ENCODE measurements around the gene HDGFL2.
A peak's percentile ranks its signal among the peaks of the same experiment; 100 is the strongest.

Gene HDGFL2

DNA sequence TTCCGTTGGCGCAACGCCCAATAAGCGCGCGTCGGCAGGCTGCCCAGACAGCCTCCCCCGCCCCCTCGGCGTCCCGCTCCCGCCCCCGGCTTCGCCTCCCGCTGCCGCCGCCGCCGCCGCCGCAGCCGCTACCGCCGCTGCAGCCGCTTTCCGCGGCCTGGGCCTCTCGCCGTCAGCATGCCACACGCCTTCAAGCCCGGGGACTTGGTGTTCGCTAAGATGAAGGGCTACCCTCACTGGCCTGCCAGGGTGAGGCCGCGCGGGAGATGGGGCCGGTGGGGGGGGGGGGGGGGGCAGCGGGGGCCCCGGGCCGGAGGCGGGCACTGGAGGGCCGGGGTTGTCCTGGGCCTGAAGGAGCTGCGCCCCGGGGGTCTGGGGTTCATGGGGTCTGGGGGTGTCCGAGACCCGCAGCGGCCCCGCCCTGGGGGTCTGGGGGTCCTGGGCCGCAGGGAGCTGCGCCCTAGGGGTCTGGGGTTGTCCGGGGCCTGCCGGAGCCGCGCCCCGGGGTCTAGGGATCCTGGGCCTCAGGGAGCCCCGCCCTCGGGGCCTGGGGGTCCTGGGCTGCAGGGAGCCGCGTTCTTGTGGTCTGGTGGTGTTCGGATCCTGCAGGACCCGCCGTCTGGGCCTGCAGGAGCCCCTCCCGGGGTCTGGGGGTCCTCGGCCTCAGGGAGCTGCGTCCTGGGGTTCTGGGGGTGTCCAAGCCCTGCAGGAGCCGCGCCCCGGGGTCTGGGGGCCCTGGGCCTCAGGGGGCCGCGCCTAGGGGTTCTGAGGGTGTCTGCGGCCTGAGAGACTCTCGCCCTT is at the start of gene HDGFL2:
HDGFL2 (plus strand) TSS at position 124 of the 801 bp plus-strand sequence; CDS start at position 178, 54 bp downstream.
- DNase-seq: no peak

DNA sequence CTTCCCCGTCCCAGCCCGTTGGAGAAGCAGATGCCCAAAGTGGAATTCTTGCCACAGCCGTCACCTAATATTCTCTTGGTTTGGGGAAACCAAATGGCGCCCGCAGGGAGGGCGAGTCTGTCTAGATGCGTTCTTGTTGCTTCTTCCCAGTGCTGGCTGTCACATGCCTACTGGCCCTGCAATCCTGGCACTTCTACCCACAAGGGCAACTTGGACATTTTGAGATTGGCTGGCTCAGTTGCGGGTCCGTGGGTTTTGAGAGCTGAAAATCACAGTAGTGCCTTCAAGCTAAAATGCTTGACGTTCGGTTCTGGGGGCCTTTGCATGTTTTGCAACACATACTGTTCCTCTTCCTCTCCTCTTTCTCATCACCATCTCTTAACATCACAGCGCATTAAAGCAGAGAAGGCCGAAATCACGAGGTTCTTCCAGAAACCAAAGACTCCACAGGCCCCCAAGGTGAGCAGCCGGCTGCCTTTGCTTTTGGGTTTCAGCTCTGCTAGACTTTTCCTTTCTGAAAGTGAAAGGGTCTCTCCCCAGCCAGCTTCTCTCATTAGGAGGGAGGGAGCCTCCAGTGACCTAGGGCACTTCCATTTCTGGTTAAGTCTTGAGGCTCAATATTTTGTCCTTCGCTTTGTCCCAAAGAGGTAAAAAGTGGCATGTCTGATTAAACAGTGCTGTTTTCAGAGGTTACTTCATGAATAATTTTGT is 48.5 kb upstream of the HDGFL2 start:
- no peak for DNase-seq

GRCh38 chr19:4425537-4425936 is 46.6 kb upstream of the HDGFL2 start:
- DNase-seq: no peak

GRCh38 chr19:4428326-4428975 is 43.6 kb upstream of the HDGFL2 start:
- DNase-seq: no peak

DNA sequence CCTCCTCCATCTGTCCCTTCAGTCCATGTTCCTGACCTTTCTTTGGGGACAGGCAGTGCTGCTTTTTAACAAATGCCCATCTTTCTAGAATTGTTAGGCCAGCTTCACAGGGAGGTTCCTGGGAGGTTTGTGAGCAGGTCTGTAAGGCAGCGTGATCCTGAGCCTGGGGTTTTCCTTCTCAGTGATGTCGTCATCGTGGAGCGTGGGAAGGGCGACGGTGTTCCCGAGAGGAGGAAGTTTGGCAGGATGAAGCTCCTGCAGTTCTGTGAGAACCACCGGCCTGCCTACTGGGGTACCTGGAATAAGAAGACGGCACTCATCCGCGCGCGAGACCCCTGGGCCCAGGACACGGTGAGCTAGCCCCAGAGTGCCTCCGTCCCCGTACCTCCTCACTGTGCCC is 42.8 kb upstream of the HDGFL2 start:
- DNase-seq: no peak

GRCh38 chr19:4429771-4430171 is 42.3 kb upstream of the HDGFL2 start:
- no peak for DNase-seq

GRCh38 chr19:4430760-4431159 is 41.3 kb upstream of the HDGFL2 start:
- peak in 1 of 2 donors; percentile 41 for DNase-seq

GRCh38 chr19:4431296-4431695 is 40.8 kb upstream of the HDGFL2 start:
- DNase-seq: no peak

DNA sequence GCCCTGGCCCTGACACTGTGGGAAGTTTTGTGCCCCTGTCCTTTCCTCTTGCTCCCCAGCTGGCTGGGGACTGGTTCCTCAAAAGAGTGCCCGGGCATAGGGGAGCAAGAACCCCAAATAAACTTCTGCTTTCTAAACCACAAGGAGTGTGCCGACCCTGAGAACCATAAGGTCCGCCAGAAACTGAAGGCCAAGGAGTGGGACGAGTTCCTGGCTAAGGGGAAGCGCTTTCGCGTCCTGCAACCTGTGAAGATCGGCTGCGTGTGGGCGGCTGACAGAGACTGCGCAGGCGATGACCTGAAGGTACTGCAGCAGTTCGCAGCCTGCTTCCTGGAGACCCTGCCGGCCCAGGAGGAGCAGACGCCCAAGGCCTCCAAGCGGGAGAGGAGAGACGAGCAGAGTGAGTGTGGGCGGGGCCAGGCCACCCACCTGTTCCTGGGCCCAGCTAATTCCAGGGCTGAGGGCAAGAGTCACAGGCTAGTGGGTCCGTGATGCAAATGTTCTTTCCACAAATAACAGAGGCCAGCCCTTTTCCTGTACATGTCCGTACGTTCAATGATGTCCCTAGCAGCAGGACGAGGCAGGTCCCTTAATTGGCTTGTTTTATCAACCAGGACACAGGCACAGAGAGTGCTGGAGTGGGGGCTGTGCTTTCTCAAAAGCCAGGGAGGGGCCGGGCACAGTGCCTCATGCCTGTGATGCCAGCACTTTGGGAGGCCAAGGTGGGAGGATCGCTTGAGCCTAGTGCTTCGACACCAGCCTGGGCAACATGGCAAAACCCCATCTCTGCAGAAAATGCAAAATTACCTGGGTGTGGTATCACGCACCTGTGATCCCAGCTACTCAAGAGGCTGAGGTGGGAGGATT is 40.1 kb upstream of the HDGFL2 start:
- peak in 1 of 2 donors; percentile 9 for DNase-seq

- no peak for DNase-seq
Observed at GRCh38 chr19:4432918-4433506, 39.1 kb upstream of the HDGFL2 start.

DNA sequence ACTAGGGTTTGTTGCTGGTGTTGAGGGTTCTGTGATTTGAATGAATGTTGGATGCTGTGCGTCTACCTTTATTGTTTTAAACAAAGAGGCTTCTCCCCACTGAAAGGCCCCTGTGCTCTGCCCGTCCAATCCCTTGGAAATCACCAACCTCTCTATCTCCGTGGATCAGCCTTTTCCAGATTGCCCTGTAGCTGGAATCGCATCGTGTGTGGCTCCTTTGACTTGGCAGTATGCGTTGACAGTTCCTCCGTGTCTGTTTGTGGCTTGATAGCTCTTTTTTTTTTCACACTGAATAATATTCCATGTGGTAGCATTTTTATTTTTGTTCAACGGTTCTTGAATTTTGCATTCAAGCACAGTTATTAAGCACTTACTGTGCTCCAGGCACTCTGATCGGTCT is 37.7 kb upstream of the HDGFL2 start:
- DNase-seq: no peak

- DNase-seq: no peak
Observed at GRCh38 chr19:4436231-4436630, 35.9 kb upstream of the HDGFL2 start.

DNA sequence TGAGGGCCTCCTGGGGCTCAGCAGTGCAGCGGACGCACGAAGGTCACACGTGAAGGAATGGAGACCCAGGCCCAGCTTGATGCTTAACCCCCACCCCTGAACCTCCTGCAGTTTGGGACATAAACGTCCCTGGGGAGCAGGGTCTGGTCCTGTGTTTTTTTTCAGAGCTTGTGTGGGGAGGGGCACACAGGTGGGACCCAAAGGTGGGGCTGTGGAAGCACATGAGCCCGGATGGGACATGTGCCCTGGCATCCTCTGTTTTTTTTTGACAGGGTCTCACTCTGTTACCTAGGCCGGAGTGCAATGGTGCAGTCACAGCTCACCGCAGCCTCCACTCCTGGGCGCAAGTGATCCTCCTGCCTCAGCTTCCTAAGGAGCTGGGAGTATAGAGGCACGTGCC is 35.0 kb upstream of the HDGFL2 start:
- no peak for DNase-seq

- peak in 1 of 2 donors; percentile 21 for DNase-seq
Observed at GRCh38 chr19:4439243-4439642, 32.9 kb upstream of the HDGFL2 start.

DNA sequence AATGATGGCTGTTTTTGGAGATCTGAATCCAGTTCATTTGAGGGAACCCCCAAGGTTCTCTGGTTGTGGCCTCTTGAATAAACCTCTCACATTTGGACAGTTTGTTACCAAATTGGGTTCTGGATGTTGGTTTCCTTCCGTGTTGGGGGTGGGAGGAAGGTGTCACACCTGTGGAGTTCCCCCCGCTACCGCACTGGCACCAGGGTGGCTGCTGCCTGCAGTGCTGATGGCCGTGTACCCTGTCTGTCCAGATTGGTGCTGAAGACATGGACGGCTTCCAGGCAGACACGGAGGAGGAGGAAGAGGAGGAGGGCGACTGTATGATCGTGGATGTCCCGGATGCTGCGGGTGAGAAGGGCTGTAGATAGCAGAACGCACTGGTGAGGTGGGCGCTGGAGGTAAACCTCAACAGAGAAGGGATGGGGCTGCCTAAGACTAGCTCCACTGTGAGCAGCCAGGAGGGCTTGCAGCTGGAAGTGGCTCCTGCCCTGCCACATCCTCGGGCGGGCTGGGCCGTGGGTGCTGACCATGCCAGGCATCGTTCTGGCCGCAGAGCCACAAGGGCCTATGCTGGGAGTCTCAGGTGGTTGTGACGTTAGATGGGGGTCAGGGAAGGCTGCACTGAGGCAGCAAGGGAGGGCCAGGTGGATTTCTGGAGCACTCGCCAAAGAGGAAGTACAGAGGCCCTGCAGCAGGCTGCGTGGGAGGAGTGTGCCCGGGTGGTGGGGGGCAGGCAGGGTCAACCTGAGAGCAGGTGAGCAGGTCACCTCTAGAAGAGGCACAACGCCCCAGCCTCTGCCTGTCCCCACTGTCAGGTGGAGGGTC is 29.9 kb upstream of the HDGFL2 start:
- DNase-seq: no peak

DNA sequence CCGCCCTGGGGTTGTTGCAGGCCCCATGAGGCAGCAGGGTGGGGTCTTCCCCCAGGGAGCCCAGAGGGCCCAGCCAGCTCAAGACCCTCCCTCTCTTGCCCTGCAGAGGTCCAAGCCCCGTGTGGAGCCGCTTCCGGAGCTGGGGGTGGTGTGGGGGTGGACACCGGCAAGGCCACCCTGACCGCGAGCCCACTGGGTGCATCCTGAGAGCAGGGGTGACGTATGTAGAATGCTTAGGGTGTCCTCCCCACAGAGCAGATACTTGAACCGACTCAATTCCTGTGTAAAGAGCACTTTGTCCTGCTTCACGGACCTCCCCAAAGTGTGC is 29.3 kb upstream of the HDGFL2 start:
- DNase-seq: no peak

DNA sequence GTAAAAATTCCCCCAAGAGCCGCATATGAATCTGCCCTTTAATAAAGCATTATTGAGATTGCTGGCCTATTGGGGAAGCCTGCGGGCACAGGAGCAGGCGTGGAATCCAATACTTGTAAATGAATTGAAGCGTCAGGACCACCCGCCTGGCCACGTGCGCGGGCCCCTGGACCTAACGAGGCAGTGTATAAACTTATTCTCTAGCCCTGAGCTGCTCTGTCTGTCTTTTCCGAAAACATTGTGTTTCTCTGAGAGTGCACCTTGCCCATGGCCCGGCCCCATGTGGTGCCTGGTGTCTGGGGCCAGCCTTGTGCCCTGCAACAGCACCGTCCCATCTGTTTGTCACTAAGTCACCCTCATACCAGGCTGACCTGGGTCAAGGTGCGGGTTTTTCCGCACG is 28.9 kb upstream of the HDGFL2 start:
- DNase-seq: no peak

DNA sequence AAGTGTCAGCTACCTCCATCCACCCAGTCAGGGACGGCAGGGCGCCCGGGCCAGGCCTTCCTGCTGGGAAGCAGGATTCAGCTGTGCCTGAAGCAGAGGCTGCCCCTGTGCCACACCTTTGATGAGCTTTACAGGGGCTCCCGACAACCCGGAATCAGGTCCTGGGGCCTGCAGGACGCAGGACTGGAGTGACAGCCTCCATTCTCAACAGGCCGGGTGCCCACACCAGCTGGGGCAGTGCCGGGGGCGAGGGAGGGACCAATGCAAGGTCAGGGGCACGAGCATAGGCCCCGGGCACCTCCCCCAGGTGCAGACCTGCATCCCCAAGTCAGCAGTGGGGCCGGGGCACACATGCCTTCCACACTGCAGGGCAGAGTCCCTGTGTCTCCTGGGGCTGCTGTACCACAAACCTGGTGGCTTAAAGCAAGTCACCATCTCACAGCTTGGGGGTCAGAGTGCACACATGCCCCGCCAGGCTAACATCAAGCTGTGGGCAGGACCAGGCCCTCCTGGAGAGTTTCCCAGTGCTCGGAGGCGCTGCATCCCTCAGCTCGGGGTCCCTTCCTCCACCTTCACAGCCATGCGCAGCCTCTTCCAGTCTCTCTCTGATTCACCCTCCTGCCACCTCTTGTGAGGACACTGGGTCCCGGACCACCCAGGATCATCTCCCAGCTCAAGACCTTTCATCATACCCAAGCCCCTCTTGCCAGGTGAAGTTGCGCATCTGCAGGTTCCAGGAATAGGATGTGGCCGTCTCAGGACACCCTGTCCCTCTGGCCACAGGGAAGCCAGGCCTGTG is 27.9 kb upstream of the HDGFL2 start:
- DNase-seq: no peak

DNA sequence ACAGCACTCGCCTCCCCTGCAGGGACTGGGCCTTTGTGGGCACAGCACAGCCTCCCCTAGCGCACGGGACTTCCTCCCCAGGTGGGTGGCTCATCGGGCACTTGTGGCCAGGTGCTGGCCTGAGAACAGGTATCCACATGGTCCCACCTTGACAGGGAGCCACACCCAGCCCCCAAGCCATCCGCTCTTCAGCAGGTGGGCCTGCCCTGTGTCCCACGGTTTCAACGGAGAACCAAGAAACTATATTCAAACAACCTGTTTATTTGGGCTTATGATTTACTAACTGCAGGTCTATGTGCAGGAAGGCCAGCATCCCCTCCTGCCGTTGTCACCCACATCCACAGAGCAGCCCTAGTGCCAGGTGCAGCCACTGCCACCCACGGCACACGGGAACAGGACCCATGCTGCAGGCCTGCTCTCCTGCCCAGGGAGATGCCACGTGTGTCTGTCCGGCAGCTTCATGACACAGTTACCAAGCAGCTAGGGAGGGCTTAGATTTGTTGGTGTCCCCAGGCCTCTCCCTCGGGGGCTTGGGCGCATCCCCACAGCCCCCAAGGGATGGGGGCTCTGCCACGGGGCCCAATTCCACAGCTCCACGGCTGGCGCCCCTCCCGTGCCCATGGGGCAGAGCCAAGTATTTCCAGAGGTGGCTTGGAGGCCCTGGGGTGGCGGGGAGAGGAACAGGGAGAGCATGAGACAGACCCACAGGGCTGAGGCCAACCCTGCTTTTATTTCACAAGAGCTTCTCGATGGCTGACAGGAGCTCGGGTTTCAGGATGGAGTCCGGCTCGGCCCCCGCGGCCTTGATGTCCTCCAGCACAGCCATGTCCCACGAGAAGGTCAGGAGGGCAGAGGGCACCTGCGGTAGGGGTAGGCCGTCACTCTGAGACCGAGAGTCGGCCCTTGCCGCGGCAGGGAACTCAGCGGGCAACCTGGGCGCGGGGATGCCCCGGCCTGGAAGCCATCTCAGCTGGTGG is 27.0 kb upstream of the HDGFL2 start:
- no peak for DNase-seq
